Colonic mucosa (tissue), 4 donors: ENCODE data around the gene MEIOB. TPM values are rescaled to one million over a fixed set of nuclear protein-coding genes. Genes with fewer than 3 reads are reported as not detected.

Source experiments
- DNase-seq: peaks from one replicate; pipeline ENCODE4 v3.0.0-alpha.2; 2020
- H3K27ac ChIP-seq: fragments of 200-600 bp; one replicate; pipeline ENCODE4 v1.8.0; 2021
- H3K27me3 ChIP-seq: fragments of 200-600 bp; one replicate; pipeline ENCODE4 v1.8.0; 2021
- H3K36me3 ChIP-seq: fragments of 200-600 bp; one replicate; pipeline ENCODE4 v1.8.0; 2021
- H3K4me1 ChIP-seq: fragments of 200-600 bp; one replicate; pipeline ENCODE4 v1.8.0; 2021; ENCODE audit warnings: mild to moderate bottlenecking
- H3K4me3 ChIP-seq: fragments of 200-600 bp; one replicate; pipeline ENCODE4 v1.8.0; 2021
- H3K9ac ChIP-seq, 2 donors: one replicate each; pipeline ENCODE4 v1.7.0; 2013; ENCODE audit warnings: control low read depth in 2 of 2, low read depth in 2 of 2, low read length in 2 of 2
- H3K9me3 ChIP-seq: fragments of 200-600 bp; one replicate; pipeline ENCODE4 v1.8.0; 2021
- CTCF ChIP-seq: fragments of 200-600 bp; IDR thresholded peaks from one replicate; pipeline ENCODE4 v1.8.0; 2022; ENCODE audit warnings: antibody characterized with exemption, mild to moderate bottlenecking
- intact Hi-C: fragments of 100-400 bp; cut with DNase I; formaldehyde crosslinking; loops from one replicate; pipeline ENCODE4 v1.14.1; 2022
- total RNA-seq, 2 donors: library from RNA; stranded (reverse); fragmentation: NEBNext Ultra II Directional in 1 of 2; extraction: Animal tissue kit (Norgen Biotek cat#: 25700) in 1 of 2; gene quantifications; one replicate each; pipeline ENCODE4 v1.2.1, GENCODE V29; 2021
- donor health status: healthy.
- donor health status: DM: no; HTN: no; CAD: no.
- donor health status: DM: no; HTN: no; CAD: no.

The MEIOB gene
- total RNA-seq, 2 donors from 2014 or later = 0.27 TPM; not detected in 1

GRCh38 chr16:1914084-1914608 is 42.2 kb upstream of the MEIOB start:
- H3K36me3 ChIP-seq = no peaks in the 10 kb centered on the region
- H3K4me1 ChIP-seq = peaks cover 12% of the 10 kb centered on the region
- no peak overlapping the region for H3K27ac ChIP-seq
- TF ChIP-seq CTCF = no peak
- H3K4me3 ChIP-seq = no peak overlapping the region
- peak; percentile 56 for DNase-seq
- intact Hi-C loops = no loop called here
- H3K9me3 ChIP-seq = no peaks in the 10 kb centered on the region
- peaks cover 21% of the 10 kb centered on the region for H3K27me3 ChIP-seq
- peak overlapping the region; percentile 8 to 70 for H3K9ac ChIP-seq

- intact Hi-C loops = no loop called here
- DNase-seq = peak; percentile 94
- H3K4me1 ChIP-seq = peaks cover 12% of the 10 kb centered on the region
- H3K27ac ChIP-seq = peak overlapping the region; percentile 32
- no peaks in the 10 kb centered on the region for H3K36me3 ChIP-seq
- peak overlapping the region; percentile 8 to 70 for H3K9ac ChIP-seq
- TF ChIP-seq CTCF = no peak
- H3K9me3 ChIP-seq = no peaks in the 10 kb centered on the region
- no peak overlapping the region for H3K4me3 ChIP-seq
- peaks cover 14% of the 10 kb centered on the region for H3K27me3 ChIP-seq
Measured at GRCh38 chr16:1913327-1914083, 41.5 kb upstream of the MEIOB start.

GRCh38 chr16:1912215-1912543 is 40.2 kb upstream of the MEIOB start:
- Histone ChIP-seq H3K9ac (no peak overlapping the region), H3K36me3 (no peaks in the 10 kb centered on the region), H3K27me3 (peaks cover 5% of the 10 kb centered on the region), H3K4me3 (no peak overlapping the region), H3K9me3 (no peaks in the 10 kb centered on the region), H3K27ac (no peak overlapping the region), H3K4me1 (peaks cover 12% of the 10 kb centered on the region)
- no peak for DNase-seq
- no peak for TF ChIP-seq CTCF
- intact Hi-C loops = no loop called here

GRCh38 chr16:1911467-1912214 is 39.7 kb upstream of the MEIOB start:
- peaks cover 12% of the 10 kb centered on the region for H3K4me1 ChIP-seq
- H3K36me3 ChIP-seq = no peaks in the 10 kb centered on the region
- no peak for TF ChIP-seq CTCF
- no peak overlapping the region for H3K9ac ChIP-seq
- H3K27me3 ChIP-seq = no peaks in the 10 kb centered on the region
- no peaks in the 10 kb centered on the region for H3K9me3 ChIP-seq
- DNase-seq = no peak
- intact Hi-C loops = no loop called here
- no peak overlapping the region for H3K4me3 ChIP-seq
- H3K27ac ChIP-seq = no peak overlapping the region

- no peaks in the 10 kb centered on the region for H3K36me3 ChIP-seq
- H3K4me3 ChIP-seq = no peak overlapping the region
- H3K4me1 ChIP-seq = peaks cover 12% of the 10 kb centered on the region
- no peak overlapping the region for H3K27ac ChIP-seq
- intact Hi-C loops = no loop called here
- no peaks in the 10 kb centered on the region for H3K9me3 ChIP-seq
- H3K9ac ChIP-seq = no peak overlapping the region
- TF ChIP-seq CTCF = no peak
- H3K27me3 ChIP-seq = no peaks in the 10 kb centered on the region
- peak; percentile 82 for DNase-seq
Measured at GRCh38 chr16:1909561-1910231, 37.7 kb upstream of the MEIOB start.
